HG02642 (cell line): ENCODE results near the gene ARNT2.

Source experiments
- ATAC-seq: cut with Tn5 transposase; IDR thresholded peaks from one replicate; pipeline ENCODE4 v1.9.1; 2021; ENCODE audit warnings: mild to moderate bottlenecking; ENCODE audit not compliant: unreplicated experiment, poor library complexity

Gene ARNT2

DNA sequence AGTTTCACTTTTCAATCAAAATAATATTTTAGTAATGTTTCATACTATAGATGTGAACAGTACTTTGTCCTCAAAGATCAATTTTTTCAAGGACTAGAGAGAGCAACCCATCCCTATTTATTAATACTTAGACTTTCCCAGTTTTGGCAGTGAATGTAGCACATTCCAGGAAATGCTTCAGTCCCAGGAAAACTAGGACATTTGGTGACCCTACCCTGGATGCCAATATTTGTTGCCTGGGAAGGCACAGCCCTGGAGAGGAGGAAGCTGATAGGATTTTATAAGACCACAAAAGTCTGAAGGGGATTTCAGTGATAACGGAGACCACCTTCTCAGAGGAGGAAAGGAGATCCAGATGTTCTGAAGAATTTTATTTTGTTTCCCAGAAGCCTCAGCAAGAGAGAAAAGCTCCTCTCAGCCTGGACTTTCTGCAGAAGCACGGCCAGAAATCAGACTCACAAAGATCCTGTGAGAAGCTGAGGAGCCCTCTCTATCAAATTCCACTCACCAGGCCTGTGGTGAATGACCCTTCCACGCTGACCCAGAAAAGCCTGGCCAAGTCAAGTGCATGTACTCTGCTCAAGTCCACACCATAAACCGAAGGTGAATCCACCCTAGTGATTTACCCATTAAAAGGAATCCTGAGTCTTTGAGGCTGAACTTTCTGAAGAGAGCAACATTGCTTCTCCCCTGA lies 203.3 kb downstream of the ARNT2 start:
- no peak for ATAC-seq

DNA sequence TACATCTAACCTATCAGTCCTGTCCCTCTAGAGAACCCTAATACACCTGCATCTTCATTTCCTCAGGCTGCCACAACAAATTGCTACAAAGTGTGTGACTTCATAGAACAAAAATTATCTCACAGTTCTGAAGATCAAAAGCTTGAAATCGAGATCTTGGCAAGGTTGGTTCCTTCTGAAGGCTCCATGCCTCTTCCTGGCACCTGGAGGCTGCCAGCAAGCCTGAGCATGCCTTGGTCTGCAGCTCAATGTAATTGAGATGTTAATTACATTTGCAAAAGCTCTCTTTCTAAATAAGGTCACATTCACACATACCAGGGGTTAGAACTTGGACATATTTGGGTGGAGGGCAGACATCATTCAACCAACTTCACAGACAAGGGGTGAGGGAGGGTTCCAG lies 204.5 kb downstream of the ARNT2 start:
- ATAC-seq = no peak

DNA sequence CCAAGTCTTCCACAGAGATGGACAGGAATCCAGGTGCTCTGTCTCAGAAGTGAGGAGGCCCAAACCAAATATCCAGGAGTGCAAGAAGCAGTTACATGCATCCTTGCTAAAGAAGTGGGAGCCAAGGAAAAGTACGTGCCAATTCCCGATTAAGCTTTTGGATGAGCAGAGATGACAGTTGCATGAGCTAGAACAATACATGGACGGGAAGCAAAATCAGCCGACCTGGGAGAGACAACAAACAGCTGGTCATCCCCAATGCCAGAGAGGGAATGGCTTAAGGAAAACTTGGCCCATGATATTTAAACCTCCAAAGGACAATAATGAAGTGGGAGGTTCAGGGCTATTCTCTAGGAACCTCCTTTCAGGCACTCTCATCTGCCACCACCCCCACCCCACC lies 204.9 kb downstream of the ARNT2 start:
- ATAC-seq = no peak

DNA sequence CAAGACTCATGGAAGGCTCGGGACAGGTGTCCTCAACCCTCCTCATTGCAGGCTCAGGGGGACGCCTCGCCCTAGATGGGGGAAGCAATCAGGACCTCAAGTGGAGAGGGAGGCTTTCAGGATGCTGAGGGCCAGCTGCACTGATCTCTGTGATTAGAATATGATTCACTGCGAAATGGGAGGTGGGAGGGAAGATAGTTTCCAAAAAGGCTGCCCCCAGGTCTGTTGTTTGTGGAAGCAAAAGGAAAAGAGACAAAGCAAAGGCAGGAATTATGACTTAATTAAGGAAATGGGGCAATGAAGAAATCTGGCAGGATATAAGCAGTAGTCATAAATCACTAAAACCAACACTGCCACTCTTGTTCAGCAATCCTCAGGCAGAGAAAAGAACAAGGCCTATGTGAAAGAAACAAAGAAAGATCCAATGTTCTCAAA lies 205.3 kb downstream of the ARNT2 start:
- ATAC-seq = no peak

DNA sequence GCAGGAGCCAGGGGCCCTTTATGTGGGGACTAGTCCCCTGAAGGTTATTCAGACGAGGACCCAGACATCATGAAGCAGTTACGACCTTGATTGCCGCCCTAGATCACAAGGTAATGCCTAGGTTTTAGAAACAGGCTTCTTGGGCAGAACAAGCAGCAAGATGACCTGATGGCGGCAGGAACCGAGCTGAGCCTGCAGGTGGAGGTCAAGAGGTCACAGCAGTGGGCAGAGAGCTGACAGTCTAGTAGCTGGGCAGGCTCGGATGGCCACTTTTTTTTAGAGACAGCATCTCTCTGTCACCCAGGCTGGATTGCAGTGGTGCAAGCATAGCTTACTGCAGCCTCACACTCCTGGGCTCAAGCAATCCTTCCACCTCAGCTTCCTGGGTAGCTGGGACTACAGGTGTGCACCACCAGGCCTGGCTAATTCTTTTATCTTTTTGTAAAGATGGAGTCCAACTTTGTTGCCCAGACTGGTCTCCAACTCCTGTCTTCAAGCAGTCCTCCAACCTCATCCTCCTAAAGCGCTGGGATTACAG lies 207.4 kb downstream of the ARNT2 start:
- ATAC-seq = no peak

DNA sequence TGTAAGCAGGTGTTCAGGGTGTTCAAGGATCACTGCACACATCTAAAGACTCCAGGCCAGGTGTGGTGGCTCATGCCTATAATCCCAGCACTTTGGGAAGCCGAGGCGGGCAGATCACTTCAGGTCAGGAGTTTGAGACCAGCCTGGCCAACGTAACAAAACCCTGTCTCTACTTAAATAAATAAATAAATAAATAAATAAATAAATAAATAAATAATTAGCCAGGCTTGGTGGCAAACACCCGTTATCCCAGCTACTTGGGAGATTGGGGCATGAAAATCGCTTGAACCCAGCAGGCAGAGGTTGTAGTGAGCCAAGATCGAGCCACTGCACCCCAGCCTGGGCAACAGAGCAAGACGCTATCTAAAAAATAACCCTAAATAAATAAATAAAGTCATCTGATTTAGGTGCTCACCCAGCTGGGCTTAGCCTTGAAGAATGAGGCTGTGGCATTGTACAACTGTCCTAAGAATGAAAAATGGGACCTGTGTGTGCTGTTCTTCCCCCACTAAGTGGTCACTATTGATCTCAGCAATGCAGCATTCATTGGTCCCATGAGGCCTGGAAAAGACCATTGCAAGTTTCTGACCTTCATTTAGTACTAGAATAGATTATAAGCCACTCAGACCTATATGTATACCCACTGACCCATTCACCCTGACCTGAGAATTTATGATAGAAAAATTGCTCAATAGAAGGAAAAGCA lies 208.1 kb downstream of the ARNT2 start:
- no peak for ATAC-seq

DNA sequence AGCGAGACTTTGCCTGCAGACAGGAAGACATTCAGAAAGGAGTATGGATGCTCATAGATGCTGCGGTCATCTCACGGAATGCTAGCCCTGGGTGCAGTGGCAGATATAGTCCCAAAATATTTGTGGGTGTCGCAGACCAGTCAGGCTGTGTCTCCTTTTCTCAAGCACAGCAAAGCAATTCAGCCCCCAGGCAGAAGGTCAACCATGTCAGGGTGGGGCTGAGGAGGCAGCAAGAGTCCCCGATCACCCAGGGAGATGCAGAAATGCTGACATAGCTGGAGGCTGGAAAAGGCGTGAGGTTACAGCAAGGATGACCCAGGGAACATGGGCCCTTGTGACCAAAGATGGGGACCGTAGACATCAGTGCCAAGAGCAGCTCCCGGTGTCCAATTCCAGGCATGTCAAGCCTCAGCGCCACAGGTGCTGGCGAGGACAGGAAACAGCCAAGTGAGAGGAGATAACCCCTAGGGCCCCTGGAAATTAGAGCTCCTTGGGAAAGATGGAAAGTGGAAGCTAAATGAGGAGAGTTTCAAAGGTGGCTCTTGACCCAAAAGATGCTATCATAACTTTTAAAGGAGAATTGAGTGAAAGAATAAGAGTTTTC lies 209.7 kb downstream of the ARNT2 start:
- ATAC-seq = no peak

DNA sequence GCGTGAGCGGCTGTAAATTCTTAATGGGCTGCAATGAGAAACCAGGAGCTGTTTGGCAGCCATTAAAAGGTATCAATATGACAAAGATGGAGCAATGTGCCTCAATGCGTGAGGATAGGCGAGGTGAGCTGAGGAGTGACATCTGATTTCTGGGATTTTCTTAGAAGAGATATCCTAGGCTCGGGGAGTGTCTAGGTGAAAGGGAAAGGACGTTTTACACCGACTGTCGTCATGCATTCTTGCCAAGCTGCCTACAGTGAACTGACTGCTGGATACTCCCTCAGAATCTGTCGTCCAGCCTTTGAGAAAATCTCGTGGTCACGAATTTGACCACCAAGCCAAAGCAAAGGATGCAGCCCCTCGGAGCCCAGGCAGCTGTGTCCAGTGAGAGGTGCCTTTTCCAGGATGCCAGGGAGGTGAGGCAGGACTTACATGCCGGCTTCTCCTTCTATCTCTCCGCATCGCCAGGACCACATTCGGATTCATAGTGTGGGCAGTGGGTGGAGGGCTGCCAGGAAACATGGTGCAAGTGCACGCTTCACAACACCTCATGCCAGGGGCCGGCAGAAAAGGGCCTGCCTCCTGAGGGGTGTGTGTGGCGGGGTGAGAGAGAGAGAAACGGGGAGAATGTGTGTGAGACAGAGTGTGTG lies 210.7 kb downstream of the ARNT2 start:
- ATAC-seq = no peak

DNA sequence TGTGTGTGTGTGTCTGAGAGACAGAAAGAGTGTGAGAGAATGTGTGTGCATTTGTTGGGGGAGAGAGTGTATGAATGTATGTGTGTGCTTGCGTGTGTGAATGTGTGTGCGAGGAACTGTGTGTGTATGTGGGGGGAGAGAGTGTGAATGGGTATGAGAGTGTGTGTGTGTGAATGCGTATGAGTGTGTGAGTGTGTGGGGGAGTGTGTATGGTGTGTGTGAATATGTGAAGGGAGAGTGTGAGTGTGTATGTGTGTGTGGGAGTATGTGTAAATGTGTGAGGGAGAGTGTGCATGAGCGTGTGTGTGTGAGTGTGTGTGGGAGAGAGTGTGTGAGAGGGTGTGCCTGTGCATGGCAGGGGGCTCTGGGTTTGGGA lies 211.2 kb downstream of the ARNT2 start:
- ATAC-seq = no peak

DNA sequence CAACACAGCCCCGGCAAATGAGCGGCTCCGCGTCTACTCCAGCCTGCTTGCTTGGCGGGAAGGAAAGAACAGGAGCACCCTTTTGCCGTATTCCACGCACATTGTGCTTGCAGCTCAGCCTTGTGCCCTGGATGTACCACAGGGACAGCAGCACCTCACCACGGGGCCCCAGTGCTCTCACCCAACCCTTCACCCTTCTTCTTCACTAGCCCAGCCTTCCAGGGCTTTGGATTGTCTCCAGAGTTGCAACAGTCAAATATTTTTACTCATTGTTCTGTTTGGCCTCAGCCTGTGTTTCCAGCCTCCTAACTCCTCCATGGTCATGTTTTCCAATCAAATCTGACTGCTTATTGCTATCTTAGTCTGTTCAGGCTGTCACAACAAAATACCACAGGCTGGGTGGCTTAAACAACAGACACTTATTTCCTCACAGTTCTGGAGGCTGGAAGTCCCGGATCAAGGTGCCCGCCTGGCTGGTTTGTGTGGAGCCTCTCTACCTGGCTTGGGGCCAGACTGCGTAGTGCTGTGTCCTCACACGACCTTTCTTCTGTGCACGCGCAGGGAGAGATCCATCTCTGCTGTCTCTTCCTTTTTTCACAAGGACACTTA lies 211.7 kb downstream of the ARNT2 start:
- no peak for ATAC-seq

DNA sequence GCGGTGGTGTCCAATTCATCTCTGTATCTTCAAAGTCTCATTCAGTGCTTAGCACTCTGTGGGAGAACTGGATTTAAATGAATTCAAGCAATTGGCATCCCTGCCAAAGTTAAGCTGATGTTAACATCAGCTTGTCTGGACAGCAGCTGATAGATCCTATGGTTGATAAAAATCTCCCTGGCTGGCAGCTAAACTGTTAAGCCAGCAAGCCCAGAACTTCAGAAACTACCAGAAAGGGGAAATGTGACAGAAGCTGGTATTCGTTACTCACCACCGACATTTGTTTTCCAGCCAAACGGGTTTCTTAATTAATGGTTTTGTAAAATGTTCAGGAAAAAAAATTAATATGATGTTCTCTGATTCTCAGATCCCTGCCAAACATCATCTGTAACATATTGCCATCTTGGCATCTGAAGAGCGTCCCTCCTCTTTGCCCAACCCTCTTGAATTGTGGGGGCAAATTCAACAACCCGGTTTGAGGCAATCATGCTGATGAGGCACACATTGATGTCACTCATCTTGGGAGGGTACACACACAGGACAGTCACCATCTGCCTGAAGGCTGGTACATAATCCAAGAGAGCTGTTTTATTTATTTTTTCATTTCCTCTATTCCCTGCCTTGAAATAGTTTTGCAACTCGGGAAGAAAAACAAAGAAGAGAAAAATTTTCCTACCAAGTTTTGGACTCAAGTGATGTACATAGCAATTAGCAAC lies 214.7 kb downstream of the ARNT2 start:
- no peak for ATAC-seq

DNA sequence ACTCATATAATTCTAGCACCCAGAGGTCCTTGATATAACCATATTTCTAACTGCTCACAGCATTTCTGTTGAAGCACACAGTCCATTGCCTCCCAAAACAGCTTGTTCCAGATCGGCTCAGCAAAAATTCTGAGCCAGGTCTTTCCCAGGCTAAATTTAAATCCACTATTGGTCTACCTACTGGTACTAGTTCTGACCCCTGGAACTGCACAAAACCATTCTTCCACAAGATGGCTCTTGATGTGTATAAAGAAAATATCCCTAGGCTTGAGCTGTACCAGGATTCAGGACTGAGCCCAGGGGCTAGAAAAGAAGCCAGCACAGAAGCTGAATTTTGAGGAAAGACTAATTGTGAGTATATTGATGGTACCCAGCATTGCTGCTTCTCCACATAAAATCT lies 215.5 kb downstream of the ARNT2 start:
- ATAC-seq = no peak

DNA sequence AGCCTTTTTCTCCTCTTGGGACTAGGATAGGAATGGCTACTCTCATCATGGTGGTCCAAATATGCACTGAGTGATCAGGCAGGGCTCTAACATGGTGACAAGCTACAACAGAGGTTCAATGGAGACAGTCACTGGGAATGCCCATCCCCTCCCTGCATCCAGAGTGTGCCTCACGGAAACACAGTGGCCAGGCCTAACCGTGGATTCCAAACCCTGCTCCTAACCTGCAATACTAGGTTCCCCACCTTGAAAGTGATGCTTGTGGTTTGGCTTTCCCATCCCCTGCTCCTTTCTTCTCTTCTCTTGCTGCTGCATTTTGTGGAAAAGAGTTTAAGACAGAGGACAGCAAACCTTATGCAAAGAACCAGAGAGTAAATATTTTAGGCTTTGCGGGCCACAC lies 216.0 kb downstream of the ARNT2 start:
- ATAC-seq = no peak

DNA sequence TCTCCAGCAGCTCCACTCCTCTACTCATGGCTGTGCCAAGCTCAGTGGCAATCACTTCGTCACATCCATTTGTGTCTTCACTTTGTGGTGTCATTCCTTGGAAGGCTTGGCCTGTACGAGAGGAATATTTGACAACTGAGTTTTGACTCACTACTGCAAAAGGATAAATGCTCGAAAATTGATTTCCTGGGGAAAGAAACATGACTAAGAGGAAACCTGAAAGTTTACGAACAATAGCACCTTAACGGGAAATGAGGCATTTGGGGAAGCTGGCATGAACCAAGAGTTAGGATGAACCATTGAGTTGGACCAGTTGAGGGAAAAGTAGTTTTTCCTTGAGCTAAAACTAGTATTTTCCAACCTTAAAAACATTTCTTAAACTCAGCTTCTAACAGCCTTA lies 216.7 kb downstream of the ARNT2 start:
- no peak for ATAC-seq

DNA sequence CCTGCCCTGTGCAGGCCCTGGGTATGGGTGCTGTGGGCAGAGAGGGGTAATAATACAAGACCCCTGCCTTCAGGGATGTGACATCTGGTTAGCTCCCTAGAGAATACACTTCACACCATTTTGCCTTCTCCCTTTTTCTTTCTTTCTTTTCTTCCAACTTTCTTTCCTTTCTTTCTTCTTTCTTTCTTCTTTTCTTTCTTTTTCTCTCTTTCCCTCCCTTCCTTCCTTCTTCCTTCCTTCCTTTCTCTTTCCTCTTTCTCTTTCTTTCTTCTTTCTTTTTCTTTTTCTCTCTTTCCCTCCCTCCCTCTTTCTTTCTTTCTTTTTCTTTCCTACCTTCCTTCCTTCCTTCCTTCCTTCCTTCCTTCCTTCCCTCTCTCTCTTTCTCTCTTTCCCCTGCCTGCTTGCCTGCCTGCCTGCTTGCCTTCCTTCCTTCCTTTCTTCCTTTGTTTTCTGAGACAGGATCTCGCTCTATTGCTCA lies 222.5 kb downstream of the ARNT2 start:
- ATAC-seq = no peak

DNA sequence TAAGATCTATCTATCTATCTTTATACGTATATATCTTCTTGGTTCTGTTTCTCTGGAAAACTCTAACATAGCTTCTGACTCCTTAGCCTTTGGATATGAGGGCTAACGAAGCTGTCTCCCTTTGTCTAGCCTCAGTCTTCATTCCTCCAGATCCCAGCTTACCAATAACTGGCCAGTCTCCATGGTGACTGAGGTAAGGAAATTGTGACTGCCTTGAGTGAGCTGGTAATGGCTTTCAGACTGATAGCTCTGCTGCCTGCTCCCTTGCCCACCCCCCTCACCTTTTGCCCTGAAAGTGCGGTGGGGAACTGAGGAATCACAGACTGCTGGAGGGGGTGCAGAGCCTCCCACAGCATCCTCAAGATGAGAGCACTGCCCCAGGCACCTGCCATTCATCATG lies 225.2 kb downstream of the ARNT2 start:
- ATAC-seq = no peak

DNA sequence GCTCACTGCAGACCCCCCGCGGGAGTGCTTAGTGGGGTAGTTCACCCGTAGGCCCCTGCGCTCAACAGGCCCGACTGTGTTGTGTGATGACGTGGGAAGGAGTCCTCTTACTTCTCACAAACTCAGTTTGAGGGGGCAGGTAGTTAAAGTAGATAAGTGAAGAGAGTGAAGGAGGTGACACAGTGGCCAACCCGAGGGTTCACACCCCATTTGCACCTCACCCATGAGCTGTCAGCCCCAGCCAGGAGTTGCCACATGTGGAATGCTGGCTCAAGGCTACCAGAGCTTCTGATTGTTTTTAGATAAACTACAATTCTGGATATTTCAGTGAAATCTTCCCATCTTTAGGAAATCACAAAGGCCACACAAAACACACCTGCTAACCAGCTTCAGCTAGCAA lies 226.8 kb downstream of the ARNT2 start:
- ATAC-seq = no peak

DNA sequence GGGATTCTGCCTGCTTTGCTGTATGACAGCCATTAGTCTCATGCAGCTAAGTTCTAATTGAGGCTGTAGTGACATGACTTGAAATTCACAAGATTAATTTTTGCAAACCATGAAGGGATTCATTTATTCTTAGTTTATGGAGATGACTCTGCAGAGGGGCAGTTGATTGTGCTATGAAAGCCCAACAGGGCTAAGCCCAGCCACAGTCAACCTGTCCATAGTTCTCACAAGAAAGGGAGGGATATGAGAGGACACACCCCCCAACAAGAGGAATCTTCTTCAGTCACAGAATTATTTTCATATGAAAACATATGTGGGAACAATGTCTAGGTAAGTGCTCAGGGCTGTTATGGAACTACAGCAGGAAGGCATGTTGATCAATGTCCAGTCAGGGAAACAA lies 229.0 kb downstream of the ARNT2 start:
- ATAC-seq = no peak

DNA sequence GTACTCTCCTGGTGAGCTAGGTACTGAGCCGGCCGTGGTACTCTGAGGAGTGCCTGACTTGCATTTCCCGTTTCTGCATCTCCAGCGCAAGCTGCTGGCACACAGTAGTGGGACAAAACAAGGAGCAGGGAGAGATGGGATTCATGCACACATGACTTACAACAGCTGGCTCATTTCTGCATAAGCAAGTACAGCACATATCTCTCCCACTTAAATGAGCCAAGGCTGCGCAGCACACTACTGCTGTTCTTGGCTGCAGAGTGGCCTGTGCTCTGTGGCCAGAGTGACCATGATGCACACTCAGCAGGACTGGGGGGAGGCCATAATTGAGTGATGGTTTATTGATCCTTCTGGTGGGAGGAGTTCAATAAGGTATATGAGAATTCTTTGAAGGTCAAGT lies 231.8 kb downstream of the ARNT2 start:
- no peak for ATAC-seq

DNA sequence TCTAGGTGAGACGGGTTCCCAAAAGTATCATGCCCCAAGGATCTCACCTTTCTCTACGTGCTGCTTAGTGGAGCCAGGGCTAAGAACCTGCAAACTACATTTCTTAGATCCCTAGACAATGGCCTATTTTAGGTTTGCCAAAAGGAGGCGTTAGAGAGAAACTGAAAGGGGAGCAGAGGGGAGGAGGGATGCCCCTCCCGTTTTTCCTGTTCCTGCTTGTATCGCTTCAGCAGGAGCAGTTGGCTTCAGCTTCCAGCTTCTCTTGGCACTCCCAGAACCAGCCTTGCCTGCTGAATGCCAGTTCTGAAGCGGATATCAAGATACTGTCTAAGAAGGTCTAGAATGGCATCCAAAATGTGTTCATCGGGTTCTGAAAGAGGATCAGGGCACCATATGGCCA lies 232.5 kb downstream of the ARNT2 start:
- ATAC-seq = no peak
